Loucy (cell line): Measurements from ENCODE around the gene MEIS1.

Experiments
- EZH2phosphoT487 ChIP-seq: fragments of 200-600 bp; IDR thresholded peaks from 2 replicates; pipeline ENCODE4 v1.6.1; 2018; ENCODE audit warnings: antibody characterized with exemption, mild to moderate bottlenecking, moderate library complexity, borderline replicate concordance
- TF ChIP-seq, protein P1 (sequence below): fragments of 200-600 bp; sonication (generic); conservative IDR thresholded peaks from 2 replicates; pipeline ENCODE4 v1.5.1; 2014; ENCODE audit warnings: mild to moderate bottlenecking, antibody characterized with exemption, low read length

DNA sequence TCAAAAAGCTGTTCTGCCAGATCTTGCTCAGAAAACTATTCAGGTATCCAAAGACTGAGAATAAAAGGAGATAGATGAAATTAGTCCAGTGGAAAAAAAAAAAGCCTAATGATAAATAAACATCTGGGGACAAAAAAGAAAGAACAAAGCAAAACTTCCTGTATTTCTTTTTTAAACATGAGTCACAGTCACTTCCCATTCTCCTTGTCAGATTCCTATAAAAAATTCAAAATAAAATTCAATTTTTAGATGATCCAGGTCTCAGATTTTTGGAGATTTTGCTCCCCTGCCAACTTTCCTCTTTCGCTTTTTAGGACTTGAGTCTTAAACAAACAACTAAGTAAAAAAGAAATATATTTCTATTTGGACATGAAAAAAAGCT, 127.4 kb downstream of the MEIS1 start:
- TF ChIP-seq, protein P1, sequence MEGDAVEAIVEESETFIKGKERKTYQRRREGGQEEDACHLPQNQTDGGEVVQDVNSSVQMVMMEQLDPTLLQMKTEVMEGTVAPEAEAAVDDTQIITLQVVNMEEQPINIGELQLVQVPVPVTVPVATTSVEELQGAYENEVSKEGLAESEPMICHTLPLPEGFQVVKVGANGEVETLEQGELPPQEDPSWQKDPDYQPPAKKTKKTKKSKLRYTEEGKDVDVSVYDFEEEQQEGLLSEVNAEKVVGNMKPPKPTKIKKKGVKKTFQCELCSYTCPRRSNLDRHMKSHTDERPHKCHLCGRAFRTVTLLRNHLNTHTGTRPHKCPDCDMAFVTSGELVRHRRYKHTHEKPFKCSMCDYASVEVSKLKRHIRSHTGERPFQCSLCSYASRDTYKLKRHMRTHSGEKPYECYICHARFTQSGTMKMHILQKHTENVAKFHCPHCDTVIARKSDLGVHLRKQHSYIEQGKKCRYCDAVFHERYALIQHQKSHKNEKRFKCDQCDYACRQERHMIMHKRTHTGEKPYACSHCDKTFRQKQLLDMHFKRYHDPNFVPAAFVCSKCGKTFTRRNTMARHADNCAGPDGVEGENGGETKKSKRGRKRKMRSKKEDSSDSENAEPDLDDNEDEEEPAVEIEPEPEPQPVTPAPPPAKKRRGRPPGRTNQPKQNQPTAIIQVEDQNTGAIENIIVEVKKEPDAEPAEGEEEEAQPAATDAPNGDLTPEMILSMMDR: no peak
- no peak for TF ChIP-seq EZH2phosphoT487
